Suprapubic skin (tissue), 4 donors: Measurements from ENCODE around the gene CHCHD4. TPM values are rescaled to one million over a fixed set of nuclear protein-coding genes. Genes with fewer than 3 reads are reported as not detected.
"Not testable (repeated sequence)": the region's sequence is repeated elsewhere in the genome, so short reads cannot be mapped to it uniquely, and the experiment has no call there.

ENCODE experiments used
- DNase-seq, 2 donors: peaks; one replicate each; pipeline ENCODE4 v3.0.0-alpha.2; 2019; ENCODE audit warnings: low spot score in 2 of 2
- H3K27ac ChIP-seq: fragments of 200-600 bp; sonication (generic); one replicate; pipeline ENCODE4 v1.5.1; 2019
- H3K27me3 ChIP-seq: fragments of 200-600 bp; sonication (generic); one replicate; pipeline ENCODE4 v1.5.1; 2019
- H3K36me3 ChIP-seq: fragments of 200-600 bp; sonication (generic); one replicate; pipeline ENCODE4 v1.5.1; 2019
- H3K4me1 ChIP-seq: fragments of 200-600 bp; sonication (generic); one replicate; pipeline ENCODE4 v1.5.1; 2019
- H3K4me3 ChIP-seq: fragments of 200-600 bp; sonication (generic); one replicate; pipeline ENCODE4 v1.5.1; 2019; ENCODE audit warnings: mild to moderate bottlenecking
- H3K9me3 ChIP-seq: fragments of 200-600 bp; sonication (generic); one replicate; pipeline ENCODE4 v1.5.1; 2019
- CTCF ChIP-seq, 2 donors: fragments of 200-600 bp in 1 of 2; fragments of 450-650 bp in 1 of 2; sonication (generic) in 1 of 2; IDR thresholded peaks; one replicate each; pipeline ENCODE4 v1.5.1; 2016 to 2019; ENCODE audit warnings: antibody characterized with exemption in 2 of 2, mild to moderate bottlenecking in 1 of 2, moderate library complexity in 1 of 2
- EP300 ChIP-seq: sonication (generic); formaldehyde crosslinking; IDR thresholded peaks from one replicate; pipeline ENCODE4 v1.6.1; 2017; ENCODE audit warnings: antibody characterized with exemption
- POLR2A ChIP-seq, 2 donors: fragments of 450-650 bp; IDR thresholded peaks; one replicate each; pipeline ENCODE4 v1.6.1; 2017; ENCODE audit warnings: antibody characterized with exemption in 2 of 2, mild to moderate bottlenecking in 2 of 2, moderate library complexity in 2 of 2
- POLR2AphosphoS5 ChIP-seq, 3 donors: sonication (generic); formaldehyde crosslinking; IDR thresholded peaks; one replicate each; pipeline ENCODE4 v1.6.1; 2017; ENCODE audit warnings: antibody characterized with exemption in 3 of 3
- WGBS: methylation state at CpG from one replicate; pipeline ENCODE4 v1.1.5; 2018; 5-methylcytosine and 5-hydroxymethylcytosine counted together
- total RNA-seq, 4 donors: library from RNA; depleted of rRNA; stranded (reverse); fragments of >200 nt; gene quantifications; one replicate each; pipeline ENCODE4 v1.1.0, GENCODE V29; 2016

The CHCHD4 gene
- total RNA-seq, 4 donors from 2014 or later = 11.3 to 16.7 (median 12.5) TPM

GRCh38 chr3:14122301-14122700 is 2.4 kb downstream of the CHCHD4 start:
- TF ChIP-seq CTCF (IDR thresholded peaks at IDR 0.05) = no peak
- no peak for TF ChIP-seq EP300
- no peak for TF ChIP-seq POLR2AphosphoS5 (IDR thresholded peaks at IDR 0.05)
- no peak for TF ChIP-seq POLR2A (IDR thresholded peaks at IDR 0.05)
- H3K4me1 ChIP-seq = peaks cover 72% of the 10 kb centered on the region
- H3K4me3 ChIP-seq = no peak overlapping the region
- H3K27ac ChIP-seq = no peak overlapping the region
- no peaks in the 10 kb centered on the region for H3K9me3 ChIP-seq
- peaks cover 9% of the 10 kb centered on the region for H3K36me3 ChIP-seq
- peak in 1 of 2 donors; percentile 44 for DNase-seq
- WGBS = 64% methylated on average over 3 of the region's 3 CpGs
- H3K27me3 ChIP-seq = no peaks in the 10 kb centered on the region

- WGBS = 63% methylated on average over 5 of the region's 5 CpGs
- H3K36me3 ChIP-seq = peaks cover 9% of the 10 kb centered on the region
Observed at GRCh38 chr3:14121859-14122258, 2.8 kb downstream of the CHCHD4 start.

GRCh38 chr3:14120921-14121448 is 3.7 kb downstream of the CHCHD4 start:
- not testable (repeated sequence) for H3K4me3 ChIP-seq, H3K9me3 ChIP-seq, H3K27me3 ChIP-seq, H3K36me3 ChIP-seq, H3K27ac ChIP-seq
- peak in 1 of 2 donors; percentile 2 for DNase-seq
- H3K4me1 ChIP-seq = peaks cover 59% of the 10 kb centered on the region
- 94% methylated on average over 2 of the region's 2 CpGs for WGBS

More at GRCh38 chr3:14121859-14122258, 2.8 kb downstream of the CHCHD4 start:
- TF ChIP-seq EP300 (no peak), POLR2A (IDR thresholded peaks at IDR 0.05) (no peak), CTCF (IDR thresholded peaks at IDR 0.05) (no peak), POLR2AphosphoS5 (IDR thresholded peaks at IDR 0.05) (no peak)
- no peaks in the 10 kb centered on the region for H3K9me3 ChIP-seq
- H3K27me3 ChIP-seq = no peaks in the 10 kb centered on the region
- no peak overlapping the region for H3K4me3 ChIP-seq
- H3K4me1 ChIP-seq = peaks cover 68% of the 10 kb centered on the region
- peak in 1 of 2 donors; percentile 50 for DNase-seq
- no peak overlapping the region for H3K27ac ChIP-seq

GRCh38 chr3:14120111-14120920 is 4.4 kb downstream of the CHCHD4 start:
- Histone ChIP-seq H3K27me3 (no peaks in the 10 kb centered on the region), H3K36me3 (peaks cover 16% of the 10 kb centered on the region), H3K27ac (no peak overlapping the region), H3K4me1 (peaks cover 55% of the 10 kb centered on the region), H3K4me3 (no peak overlapping the region), H3K9me3 (no peaks in the 10 kb centered on the region)
- 93% methylated on average over 11 of the region's 11 CpGs for WGBS
- DNase-seq = peak in 1 of 2 donors; percentile 52
- TF ChIP-seq CTCF (IDR thresholded peaks at IDR 0.05) (no peak), EP300 (no peak), POLR2A (IDR thresholded peaks at IDR 0.05) (no peak), POLR2AphosphoS5 (IDR thresholded peaks at IDR 0.05) (no peak)

- no peak for DNase-seq
- H3K9me3 ChIP-seq = no peaks in the 10 kb centered on the region
- TF ChIP-seq CTCF (IDR thresholded peaks at IDR 0.05) (no peak), POLR2AphosphoS5 (IDR thresholded peaks at IDR 0.05) (no peak), EP300 (no peak), POLR2A (IDR thresholded peaks at IDR 0.05) (no peak)
- no peak overlapping the region for H3K4me3 ChIP-seq
- H3K27me3 ChIP-seq = no peaks in the 10 kb centered on the region
- H3K27ac ChIP-seq = peak overlapping the region; percentile 55
- H3K4me1 ChIP-seq = peaks cover 55% of the 10 kb centered on the region
- peaks cover 22% of the 10 kb centered on the region for H3K36me3 ChIP-seq
- 72% methylated on average over 2 of the region's 2 CpGs for WGBS
Observed at GRCh38 chr3:14119651-14120050, 5.0 kb downstream of the CHCHD4 start.
